CD4-positive, alpha-beta T cell treated with Interleukin-4 for 4 hours (primary cell): Measurements from ENCODE around the gene CCNB2.
"Not testable (repeated sequence)": the region's sequence is repeated elsewhere in the genome, so short reads cannot be mapped to it uniquely, and the experiment has no call there.

Experiments used
- DNase-seq: peaks from one replicate; pipeline ENCODE4 v3.0.0-alpha.2; 2020

Gene CCNB2

DNA sequence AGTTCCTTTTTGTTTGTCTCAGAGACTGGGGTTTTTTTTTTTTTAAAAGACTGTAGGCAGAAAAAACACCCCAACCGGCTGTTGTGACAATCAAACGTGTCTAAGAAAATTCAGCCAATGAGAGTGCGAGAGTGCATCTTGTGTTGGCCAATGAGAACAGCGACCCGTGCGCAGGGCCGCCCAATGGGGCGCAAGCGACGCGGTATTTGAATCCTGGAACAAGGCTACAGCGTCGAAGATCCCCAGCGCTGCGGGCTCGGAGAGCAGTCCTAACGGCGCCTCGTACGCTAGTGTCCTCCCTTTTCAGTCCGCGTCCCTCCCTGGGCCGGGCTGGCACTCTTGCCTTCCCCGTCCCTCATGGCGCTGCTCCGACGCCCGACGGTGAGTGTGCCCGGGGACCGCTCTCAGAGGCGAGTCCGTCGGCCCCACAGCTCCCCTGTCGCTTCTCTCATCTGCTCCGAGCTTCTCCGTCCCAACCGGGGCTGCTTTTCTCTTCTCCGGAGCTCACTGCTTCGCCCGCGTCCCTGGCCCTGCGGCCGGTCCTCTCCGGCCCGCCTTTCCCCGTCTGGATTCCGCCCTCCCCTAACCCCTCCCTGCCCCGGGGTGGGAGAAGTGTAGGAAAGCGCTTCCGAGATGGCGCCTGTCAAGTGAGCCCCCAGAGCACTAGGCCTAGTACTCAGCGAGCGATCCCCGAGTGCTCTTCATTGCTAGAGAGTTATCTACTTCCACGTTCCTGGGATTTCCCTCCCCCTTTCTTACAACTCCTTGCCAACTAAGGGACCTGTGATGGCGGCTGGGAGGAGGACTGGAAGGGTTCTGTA, at the start of gene CCNB2:
CCNB2 (plus strand) TSS at position 235 of the 821 bp plus-strand sequence; CDS start at position 358, 123 bp downstream.
- DNase-seq: peak; percentile 90

DNA sequence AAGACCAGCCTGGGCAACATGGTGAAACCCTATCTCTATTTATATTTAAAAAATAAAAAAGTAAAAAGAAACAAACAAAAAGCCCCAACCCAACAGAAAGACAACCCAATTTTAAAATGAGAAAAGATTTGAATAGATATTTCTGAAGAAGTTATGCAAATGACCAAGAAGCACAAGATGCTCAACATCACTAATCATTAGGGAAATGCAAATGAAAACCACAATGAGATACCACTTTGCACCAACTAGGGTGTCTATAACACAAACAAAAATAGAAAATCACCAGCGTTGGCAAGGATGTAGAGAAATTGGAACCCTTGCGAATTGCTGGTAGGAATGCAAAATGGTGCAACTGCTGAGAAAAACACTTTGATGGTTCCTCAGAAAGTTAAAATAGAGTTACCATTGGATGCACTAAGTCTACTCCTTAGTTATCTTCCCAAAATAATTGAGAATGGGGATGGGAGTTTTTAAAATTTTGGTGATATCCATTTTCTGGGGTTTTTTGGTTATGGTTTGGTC, 45.8 kb upstream of the CCNB2 start:
- no peak for DNase-seq

DNA sequence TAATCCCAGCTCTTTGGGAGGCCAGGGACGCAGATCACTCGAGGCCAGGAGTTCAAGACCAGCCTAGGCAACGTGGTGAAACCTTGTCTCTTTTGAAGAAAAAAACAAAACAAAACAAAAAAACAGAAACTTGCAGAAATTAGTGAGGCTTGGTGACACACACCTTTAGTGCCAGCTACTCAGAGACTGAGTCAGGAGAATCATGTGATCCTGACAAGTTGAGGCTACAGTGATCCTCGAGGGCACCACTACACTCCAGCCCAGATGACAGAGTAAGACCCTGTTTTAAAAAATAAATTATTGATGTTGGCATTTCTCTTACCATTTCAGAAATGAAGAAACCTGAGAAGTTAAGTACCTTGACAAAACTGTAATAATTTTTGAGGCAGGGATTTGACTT, 44.6 kb upstream of the CCNB2 start:
- DNase-seq: no peak

DNA sequence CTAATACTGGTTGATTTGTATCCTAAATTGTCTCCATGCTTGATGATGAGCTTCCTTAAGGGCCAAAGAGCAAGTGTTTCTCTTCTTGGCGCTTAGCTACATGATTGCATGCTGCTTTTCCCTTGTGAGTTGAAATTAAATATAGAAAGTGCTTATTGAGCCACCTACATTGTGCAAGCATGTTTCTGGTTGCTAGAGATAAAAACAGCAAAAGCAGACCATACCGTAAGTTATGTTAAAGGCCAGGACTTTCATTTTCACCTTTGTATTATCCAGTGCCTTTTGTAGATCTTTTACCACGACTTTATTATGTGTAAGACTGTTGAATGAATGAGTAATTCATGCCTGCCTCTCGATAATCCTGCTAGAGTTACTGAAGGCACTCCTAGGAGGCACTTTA, 41.9 kb upstream of the CCNB2 start:
- DNase-seq: no peak

DNA sequence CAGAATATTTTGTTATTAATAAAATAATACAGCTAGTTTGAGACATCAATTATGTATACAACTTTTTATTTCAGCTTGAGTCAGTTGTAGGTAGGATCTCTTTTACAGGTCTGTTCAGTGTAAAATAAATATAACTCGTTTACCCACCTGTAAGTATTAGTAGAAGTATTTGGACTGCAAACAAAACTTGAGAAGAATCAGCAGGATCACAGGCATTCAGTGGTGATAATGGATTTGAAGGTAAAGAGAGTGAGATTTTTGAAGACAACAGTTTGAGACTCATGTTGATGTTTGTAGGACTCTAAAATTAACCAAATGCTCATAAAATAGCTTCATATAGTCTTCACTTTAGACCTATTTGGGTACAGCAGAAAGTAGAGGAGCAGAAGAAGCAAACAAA, 35.5 kb upstream of the CCNB2 start:
- no peak for DNase-seq

DNA sequence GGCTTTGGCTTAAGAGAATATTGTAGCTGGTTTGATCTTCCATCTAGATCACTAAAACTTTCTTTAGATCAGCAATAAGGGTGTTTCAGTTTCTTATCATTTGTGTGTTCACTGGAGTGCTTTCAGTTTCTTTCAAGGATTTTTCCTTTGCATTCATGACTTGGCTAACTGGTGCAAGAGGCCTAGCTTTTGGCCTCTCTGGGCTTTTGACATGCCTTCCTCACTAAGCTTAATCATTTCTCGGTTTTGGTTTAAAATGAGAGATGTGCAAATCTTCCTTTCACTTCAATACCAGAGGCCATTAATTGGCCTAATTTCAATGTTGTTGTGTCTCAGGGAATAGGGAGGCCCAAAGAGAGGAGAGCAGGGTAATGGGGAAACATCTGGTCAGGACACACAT, 30.3 kb upstream of the CCNB2 start:
- DNase-seq: no peak

DNA sequence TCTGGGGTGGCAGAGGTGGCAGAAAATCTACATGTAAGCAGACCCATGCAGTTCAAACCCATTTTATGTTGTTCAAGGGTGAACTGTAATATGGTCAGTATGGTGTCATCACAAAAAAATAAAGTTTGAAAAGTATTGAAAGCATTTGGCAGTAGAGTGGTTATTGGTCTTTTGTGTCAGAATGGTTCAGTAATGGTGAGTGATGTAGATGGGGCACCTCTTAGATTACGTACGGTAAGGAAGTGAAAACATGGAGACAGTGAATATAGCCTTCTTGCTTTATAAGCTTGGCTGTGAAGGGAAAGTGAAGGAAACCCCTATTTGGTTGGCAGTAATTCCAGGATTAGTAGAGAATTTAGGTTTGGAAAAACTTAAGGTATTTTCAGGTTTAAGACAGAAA, 17.2 kb upstream of the CCNB2 start:
- DNase-seq: no peak

DNA sequence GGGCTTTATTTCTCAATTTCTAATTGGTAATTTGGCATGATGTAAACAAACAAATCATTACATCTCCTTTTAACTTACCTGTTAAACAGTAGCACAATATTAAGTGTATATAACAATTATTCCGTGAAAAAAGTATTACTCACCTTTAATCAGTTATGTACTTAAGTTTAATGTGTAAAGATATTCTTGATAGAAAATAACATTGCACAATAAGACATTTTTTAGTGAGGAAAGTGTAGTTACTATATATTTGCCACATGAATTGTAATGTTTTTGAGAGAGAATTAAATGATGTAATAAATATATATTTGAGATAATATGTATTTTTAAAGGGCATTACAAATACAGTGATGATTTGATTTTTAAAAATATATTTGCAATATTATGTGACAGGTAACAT, 10.9 kb upstream of the CCNB2 start:
- DNase-seq: no peak

DNA sequence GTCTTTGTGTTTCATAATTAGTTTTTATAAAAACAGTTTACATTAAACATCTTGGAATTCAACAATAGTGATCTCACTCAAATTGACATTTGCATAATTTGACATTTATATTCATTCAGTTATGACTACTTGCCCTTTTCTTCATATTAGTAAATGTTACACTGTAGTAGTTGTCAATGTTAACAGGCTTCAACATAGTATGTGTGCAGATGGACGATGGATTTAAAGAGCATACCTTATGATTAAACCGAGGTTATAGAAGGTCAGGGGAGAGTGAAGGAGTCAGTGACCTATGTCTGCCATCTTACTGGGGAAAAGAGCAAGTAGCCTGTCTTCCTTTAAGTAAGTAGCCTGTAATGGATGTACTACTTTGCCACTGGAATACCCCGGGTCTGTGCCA, 8.5 kb upstream of the CCNB2 start:
- no peak for DNase-seq

DNA sequence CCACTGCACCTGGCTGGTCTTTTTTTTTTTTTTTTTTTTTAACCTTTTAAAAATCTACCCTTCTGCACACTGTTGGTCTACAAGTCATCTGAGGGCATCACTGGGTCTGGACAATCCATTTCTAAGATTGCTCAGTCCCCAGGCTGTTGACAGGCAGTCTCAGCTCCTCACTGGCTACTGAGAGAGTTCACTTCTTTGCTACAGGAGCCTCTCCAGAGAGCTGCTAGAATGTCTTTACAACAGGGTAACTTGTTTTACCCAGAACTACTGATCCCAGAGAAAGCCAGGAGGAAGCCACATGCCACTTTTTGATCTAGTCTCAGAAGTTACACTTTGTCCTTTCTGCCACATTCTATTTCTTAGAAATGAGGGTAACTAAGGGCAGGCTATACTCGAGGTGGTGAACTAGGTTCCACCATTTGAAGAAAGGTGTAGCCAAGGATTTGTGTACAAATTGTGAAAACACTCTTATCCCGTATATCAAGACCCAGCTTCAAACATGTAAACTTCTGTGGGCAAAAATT, 5.7 kb upstream of the CCNB2 start:
- DNase-seq: no peak

DNA sequence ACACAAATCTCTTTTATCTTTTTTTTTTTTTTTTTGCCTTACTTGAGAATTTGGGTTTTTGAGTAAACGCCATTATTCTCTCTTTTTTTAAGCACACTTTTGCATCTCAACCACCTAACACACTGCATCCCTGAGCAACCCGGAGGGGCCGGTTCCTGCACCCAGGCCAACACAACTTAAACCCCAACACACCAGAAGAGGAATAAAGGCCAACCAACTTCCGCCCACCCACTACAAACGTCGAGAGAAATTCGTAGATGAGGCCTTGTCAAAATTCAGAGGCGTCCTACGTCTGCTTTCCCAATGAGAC, 389 bp upstream of the CCNB2 start:
- DNase-seq: no peak

DNA sequence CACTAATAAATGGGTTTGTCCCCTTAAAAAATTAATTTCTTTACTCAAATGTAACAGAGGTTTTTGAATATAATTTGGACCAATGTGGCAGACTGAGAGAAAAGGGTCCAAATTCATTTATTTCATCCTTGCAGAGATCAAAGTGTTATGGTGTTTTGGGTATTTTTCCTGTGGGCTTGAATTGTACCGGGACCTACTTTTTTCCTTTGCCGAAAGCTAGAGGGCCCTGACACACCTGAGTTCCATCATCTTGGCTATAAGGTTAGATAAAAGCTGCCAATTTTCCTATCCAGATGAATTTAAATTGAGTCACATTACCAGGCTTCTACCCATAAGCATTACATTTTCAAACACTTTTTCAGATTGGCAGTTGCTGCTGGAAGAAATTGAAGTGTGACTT, 908 bp downstream of the CCNB2 start:
- DNase-seq: no peak

DNA sequence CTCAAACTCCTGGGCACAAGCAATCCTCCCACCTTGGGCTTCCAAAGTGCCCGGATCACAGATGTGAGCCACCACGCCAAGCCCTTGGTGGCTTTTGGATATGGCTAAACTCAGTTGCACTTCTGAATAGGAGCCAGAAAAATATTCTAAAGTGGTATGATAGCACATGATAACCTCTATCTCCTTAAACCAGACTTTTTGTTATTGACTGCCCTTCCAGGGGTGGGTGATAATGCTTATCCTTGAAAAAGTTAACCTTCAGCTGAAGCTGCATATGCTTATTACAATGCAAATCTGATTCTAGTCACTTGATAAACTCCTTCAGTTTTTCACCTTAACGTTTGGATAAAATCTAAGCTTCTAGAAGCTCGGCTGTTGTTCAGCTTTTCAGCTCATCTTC, 6.3 kb downstream of the CCNB2 start:
- no peak for DNase-seq

DNA sequence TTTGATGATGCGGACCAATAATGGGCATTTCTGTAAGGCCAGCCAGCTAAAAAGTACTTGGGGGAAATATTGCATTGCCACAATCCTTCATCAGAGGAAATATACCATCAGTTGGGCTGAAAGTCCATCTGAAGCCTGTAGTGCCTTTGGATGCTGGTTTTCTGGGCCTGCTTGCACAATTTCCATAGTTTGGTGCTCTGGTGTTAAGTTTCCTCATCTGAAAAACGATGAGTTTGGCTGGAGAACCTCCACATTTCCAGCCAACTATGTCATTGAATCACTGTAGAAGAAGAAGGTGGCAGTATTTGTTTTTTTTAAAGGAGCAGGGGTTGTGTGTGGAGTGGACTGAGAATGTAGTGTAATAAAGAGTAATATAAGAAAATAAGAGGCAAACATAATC, 10.1 kb downstream of the CCNB2 start:
- DNase-seq: no peak

DNA sequence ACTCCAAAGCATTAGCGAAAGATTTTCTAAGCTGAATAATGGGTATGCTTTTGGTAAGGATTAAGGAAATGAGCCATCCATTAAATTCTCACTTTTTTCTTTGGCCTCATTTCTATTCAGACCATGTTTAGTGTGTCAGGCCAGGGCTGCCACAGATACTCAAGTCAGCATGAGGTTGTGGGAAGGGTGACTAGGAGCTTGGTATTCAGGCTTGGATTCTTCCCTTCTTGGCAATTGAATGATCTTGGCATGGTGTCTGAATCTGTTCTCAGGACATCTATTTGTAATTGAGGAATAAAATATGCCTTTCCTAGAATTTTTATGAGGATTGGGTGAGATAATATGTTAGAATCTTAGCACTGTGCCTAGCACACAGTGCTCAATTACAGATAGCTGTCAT, 11.2 kb downstream of the CCNB2 start:
- DNase-seq: no peak

DNA sequence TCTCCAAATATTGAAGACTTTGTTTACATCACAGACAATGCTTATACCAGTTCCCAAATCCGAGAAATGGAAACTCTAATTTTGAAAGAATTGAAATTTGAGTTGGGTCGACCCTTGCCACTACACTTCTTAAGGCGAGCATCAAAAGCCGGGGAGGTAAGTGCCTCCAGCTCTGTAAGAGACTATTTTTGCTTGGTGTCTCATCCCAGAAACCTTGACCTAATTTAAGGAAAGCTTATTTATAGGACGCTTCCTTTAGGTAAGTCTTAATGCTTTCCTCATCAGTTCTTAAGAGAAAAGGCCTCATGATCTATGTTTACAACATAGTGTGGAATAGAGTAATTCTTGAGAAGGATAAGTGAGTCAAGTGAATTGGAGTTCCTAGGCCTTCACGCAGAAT, 11.8 kb downstream of the CCNB2 start:
- DNase-seq: no peak

DNA sequence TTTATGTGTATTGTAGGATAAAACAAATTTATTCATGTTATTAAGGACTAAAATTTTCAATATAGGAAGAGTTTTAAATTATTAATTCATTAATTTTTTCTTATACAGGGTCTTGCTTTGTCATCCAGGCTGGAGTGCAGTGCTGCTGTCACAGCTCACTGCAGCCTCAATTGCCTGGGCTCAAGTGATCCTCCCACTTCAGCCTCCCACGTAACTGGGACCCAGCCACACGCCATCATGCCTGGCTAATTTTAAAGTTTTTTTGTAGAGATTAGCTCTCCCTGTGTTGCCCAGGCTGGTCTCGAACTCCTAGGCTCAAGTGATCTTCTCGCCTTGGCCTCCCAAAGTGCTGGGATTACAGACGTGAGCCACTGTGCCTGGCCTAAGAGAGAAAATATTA, 14.7 kb downstream of the CCNB2 start:
- no peak for DNase-seq

DNA sequence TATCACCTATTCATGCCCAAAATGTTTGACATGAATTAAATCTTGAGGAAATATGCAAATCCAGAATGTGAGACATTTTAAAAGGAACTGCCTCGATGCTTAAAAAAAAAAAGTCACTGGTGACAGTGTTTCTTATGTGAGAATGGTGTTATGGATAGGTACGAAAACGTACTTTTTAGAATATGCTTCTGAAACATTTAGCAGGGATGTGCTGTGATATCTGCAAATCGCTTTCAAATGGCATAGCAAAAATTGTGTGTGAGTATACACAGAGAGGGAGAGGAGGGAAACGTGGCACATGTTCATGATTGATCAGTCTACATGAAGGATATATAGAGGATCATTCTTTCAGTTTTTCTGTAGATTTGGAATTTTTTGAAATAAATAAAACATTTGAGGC, 16.0 kb downstream of the CCNB2 start:
- DNase-seq: no peak

DNA sequence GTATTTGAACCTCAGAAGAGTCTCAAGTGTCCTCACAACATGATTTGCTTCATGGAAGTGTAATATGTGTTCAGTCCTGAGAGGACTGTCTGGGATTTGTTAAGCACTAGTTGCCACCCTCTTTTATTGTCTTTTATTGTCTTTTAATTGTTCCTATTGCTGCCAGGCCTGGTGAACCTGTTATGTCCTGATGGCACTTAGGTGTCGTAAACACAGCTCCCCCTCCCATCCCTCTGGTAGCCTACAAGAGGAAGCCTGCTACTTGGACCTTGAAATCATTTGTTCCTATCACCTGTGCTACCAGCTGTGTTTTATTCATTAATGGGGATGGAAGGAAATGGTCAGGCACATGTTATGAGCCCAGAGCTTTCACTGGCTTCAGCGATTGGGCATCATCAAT, 19.3 kb downstream of the CCNB2 start:
- no peak for DNase-seq

DNA sequence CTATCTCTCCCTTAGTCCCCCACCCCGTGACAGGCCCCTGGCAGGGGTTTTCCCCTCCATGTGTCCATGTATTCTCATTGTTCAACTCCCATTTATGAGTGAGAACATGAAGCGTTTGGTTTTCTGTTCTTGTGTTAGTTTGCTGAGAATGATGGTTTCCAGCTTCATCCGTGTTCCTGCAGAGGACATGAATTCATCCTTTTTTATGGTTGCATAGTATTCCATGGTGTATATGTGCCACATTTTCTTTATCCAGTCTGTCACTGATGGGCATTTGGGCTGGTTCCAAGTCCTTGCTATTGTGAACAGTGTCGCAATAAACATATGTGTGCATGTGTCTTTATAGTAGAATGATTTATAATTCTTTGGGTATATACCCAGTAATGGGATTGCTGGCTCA, 20.7 kb downstream of the CCNB2 start:
- not testable (repeated sequence) for DNase-seq

DNA sequence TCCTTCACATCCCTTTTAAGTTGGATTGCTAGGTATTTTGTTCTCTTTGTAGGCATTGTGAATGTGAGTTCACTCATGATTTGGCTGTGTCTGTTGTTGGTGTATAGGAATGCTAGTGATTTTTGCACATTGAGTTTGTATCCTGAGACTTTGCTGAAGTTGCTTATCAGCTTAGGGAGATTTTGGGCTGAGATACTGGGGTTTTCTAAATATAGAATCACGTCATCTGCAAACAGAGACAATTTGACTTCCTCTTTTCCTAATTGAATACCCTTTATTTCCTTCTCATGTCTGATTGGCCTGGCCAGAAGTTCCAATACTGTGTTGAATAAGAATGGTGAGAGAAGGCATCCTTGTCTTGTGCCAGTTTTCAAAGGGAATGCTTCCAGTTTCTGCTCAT, 22.3 kb downstream of the CCNB2 start:
- not testable (repeated sequence) for DNase-seq

DNA sequence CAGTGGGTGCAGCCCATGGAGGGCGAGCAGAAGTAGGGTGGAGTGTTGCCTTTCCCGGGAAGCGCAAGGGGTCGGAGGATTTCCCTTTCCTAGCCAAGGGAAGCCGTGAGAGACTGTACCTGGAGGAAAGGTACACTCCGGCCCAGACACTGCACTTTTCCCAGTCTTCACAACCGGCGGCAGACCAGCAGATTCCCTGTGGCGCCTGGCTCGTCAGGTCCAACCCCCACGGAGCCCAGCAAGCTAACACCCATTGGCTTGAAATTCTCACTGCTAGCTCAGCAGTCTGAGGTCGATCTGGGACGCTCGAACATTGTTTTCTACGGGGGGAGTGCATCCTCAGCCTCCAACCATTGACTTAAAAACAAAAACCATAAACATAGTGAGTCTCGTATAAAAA, 26.5 kb downstream of the CCNB2 start:
- no peak for DNase-seq

DNA sequence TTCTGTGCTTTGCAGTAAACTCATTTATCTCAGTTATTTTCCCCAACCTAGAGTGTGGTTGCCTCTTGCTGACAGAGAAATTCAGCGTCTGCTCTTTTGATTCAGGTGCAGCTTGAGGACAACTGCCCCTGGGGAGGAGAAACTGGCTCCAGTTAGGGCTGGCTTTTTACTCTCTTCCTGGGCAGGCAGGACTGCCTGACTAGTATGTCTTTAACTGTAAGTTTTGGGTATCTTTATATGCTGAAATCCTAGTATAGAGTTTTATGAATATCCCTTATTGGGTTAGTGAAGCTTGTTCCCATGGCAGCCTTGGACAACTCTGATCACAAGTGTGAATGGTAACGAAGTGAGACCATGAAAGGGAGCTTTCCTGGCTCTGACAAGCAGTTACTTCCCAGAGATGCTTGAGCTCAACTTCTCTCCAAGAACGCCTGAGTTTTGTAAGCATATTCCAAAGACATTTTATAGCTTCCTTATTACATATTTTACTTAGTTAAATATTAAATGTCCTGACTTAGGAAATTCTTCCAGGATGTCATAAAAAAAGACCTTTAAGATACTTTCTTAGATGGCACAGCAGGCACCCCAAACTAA, 27.1 kb downstream of the CCNB2 start:
- no peak for DNase-seq

DNA sequence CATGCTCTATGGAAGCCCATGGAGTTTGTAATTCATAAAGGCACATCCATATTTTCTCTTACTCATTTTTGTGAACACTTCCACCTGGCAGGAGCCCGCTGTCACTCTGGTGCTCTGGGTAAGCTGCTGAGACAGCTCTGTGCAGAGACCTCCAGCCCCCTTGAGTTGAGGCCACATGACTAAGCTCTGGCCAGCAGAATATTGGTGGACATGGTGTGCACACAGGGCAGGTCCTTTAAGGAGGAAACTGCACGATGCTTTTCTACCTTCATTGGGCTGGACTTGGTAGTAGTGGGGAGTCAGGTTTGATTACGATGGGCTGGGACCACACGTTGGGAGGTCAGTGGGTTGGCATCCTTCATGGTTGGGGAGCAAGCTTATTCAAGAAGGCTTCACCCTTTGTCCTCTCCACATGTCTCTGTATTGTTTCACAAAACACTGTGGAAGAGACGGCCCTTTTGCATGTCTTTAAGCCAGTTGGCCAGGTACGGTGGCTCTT, 29.0 kb downstream of the CCNB2 start:
- no peak for DNase-seq
